ENCODE results near the gene AP1M2.

Gene AP1M2

GRCh38 chr19:10587022-10587838, at the start of gene AP1M2:
Gene AP1M2 (minus strand): TSS chr19:10587312. CDS start chr19:10587231, 81 bp downstream.
- DNase-seq (ENCODE audit: low read depth, low spot score) = no peak

- no peak for DNase-seq (ENCODE audit: low read depth, low spot score)
Measured at GRCh38 chr19:10636304-10636972, 49.3 kb upstream of the AP1M2 start.

- DNase-seq (ENCODE audit: low read depth, low spot score) = no peak
Measured at GRCh38 chr19:10634963-10635362, 47.9 kb upstream of the AP1M2 start.

- DNase-seq (ENCODE audit: low read depth, low spot score) = no peak
Measured at GRCh38 chr19:10634430-10634829, 47.3 kb upstream of the AP1M2 start.

- DNase-seq (ENCODE audit: low read depth, low spot score) = no peak
Measured at GRCh38 chr19:10631874-10632273, 44.8 kb upstream of the AP1M2 start.

- DNase-seq (ENCODE audit: low read depth, low spot score) = no peak
Measured at GRCh38 chr19:10625762-10626138, 38.6 kb upstream of the AP1M2 start.

- DNase-seq (ENCODE audit: low read depth, low spot score) = peak; percentile 90
Measured at GRCh38 chr19:10625003-10625761, 38.1 kb upstream of the AP1M2 start, which contains the start of gene SLC44A2. Gene SLC44A2 (plus strand): TSS chr19:10625553. CDS start chr19:10625634, 81 bp downstream.

GRCh38 chr19:10624585-10624984, 37.5 kb upstream of the AP1M2 start:
- DNase-seq (ENCODE audit: low read depth, low spot score) = no peak

- no peak for DNase-seq (ENCODE audit: low read depth, low spot score)
Measured at GRCh38 chr19:10621966-10622365, 34.9 kb upstream of the AP1M2 start.

- DNase-seq (ENCODE audit: low read depth, low spot score) = no peak
Measured at GRCh38 chr19:10620786-10621185, 33.7 kb upstream of the AP1M2 start.

GRCh38 chr19:10618846-10619245, 31.7 kb upstream of the AP1M2 start:
- DNase-seq (ENCODE audit: low read depth, low spot score) = no peak

GRCh38 chr19:10617409-10618121, 30.5 kb upstream of the AP1M2 start:
- DNase-seq (ENCODE audit: low read depth, low spot score) = no peak

- no peak for DNase-seq (ENCODE audit: low read depth, low spot score)
Measured at GRCh38 chr19:10615429-10616023, 28.4 kb upstream of the AP1M2 start.

GRCh38 chr19:10612499-10613119, 25.5 kb upstream of the AP1M2 start:
- DNase-seq (ENCODE audit: low read depth, low spot score) = no peak

- DNase-seq (ENCODE audit: low read depth, low spot score) = no peak
Measured at GRCh38 chr19:10611907-10612306, 24.8 kb upstream of the AP1M2 start.

GRCh38 chr19:10604460-10604980, 17.4 kb upstream of the AP1M2 start:
- no peak for DNase-seq (ENCODE audit: low read depth, low spot score)

- DNase-seq (ENCODE audit: low read depth, low spot score) = peak; percentile 68
Measured at GRCh38 chr19:10603873-10604459, 16.9 kb upstream of the AP1M2 start.

- peak; percentile 87 for DNase-seq (ENCODE audit: low read depth, low spot score)
Measured at GRCh38 chr19:10603084-10603872, 16.2 kb upstream of the AP1M2 start.

All from ELF-1 (cell line).